Stimulated activated memory B cell treated with anti-CD40 and anti-IgM and Interleukin-4, amounts not matched to agents 10 μg/mL and 1 μg/mL and 100 μg/mL, for 72 hours (primary cell): ENCODE data around the gene GNG11.

Experiments used
- ATAC-seq: fragments of 150-1000 bp; cut with Tn5 transposase; 2 replicates; pipeline ENCODE4 v1.10.0; 2021
- H3K27ac Mint-ChIP-seq: one replicate; pipeline ENCODE4 v1.8.0; 2022; ENCODE audit warnings: mild to moderate bottlenecking, mixed read lengths
- H3K27me3 Mint-ChIP-seq: one replicate; pipeline ENCODE4 v1.8.0; 2022; ENCODE audit warnings: mixed read lengths
- H3K36me3 Mint-ChIP-seq: one replicate; pipeline ENCODE4 v1.8.0; 2022; ENCODE audit warnings: mixed read lengths
- H3K4me1 Mint-ChIP-seq: one replicate; pipeline ENCODE4 v1.8.0; 2022; ENCODE audit warnings: mixed read lengths
- H3K4me3 Mint-ChIP-seq: one replicate; pipeline ENCODE4 v1.8.0; 2022; ENCODE audit warnings: mild to moderate bottlenecking, moderate library complexity, mixed read lengths
- H3K9me3 Mint-ChIP-seq: one replicate; pipeline ENCODE4 v1.8.0; 2022; ENCODE audit warnings: mixed read lengths

Gene GNG11

DNA sequence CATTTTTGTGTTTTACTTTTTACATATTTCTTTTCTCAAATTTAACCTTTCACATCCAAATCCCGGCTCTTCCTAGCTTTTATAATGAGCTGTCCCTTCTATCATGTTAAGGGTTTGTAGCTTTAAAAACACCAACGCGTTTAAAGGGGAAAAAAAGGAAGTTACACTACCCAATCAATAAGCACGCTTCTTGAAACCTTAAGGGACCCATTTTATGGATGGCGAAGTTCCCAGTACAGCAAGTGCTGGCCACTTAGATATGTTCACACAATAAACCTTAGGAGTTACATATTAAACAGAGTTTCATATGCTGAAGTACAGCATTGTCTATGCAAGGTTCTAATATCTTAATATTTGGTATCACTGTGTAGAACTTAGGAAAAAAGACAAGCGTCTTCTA, 1.8 kb downstream of the GNG11 start:
- Mint-ChIP-seq H3K4me1 (no peaks in the 10 kb centered on the region), H3K4me3 (peak overlapping the region; percentile 47), H3K9me3 (no peaks in the 10 kb centered on the region), H3K36me3 (no peaks in the 10 kb centered on the region), H3K27ac (no peak overlapping the region), H3K27me3 (peaks cover 13% of the 10 kb centered on the region)
- ATAC-seq = no peak

GRCh38 chr7:93923942-93924341, 2.4 kb downstream of the GNG11 start:
- H3K4me1 Mint-ChIP-seq = no peaks in the 10 kb centered on the region
- H3K9me3 Mint-ChIP-seq = no peaks in the 10 kb centered on the region
- no peaks in the 10 kb centered on the region for H3K36me3 Mint-ChIP-seq
- no peak overlapping the region for H3K4me3 Mint-ChIP-seq
- H3K27ac Mint-ChIP-seq = no peak overlapping the region
- ATAC-seq = no peak
- H3K27me3 Mint-ChIP-seq = peaks cover 13% of the 10 kb centered on the region

DNA sequence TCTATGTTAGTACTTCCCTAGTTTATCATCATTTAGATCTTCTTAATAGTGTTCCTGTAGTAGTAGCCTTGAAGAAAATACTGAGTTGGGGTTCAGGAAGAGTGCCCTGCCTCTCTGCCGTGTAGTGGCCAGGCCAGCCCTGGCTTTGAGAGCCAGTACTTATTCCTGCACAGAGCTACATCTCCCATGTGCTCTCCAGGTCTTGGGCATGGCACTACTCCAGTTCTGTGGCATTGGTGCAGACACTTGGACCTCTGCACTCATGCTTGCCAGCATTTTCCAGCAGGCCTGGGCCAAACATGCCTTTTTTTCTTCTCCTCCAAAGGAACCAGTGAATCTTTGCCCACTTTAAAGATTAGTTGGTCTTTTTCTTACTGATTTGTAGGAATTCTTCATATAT, 5.3 kb downstream of the GNG11 start:
- Mint-ChIP-seq H3K9me3 (no peaks in the 10 kb centered on the region), H3K27me3 (no peaks in the 10 kb centered on the region), H3K27ac (no peak overlapping the region), H3K4me1 (no peaks in the 10 kb centered on the region), H3K4me3 (no peak overlapping the region), H3K36me3 (no peaks in the 10 kb centered on the region)
- ATAC-seq = no peak

DNA sequence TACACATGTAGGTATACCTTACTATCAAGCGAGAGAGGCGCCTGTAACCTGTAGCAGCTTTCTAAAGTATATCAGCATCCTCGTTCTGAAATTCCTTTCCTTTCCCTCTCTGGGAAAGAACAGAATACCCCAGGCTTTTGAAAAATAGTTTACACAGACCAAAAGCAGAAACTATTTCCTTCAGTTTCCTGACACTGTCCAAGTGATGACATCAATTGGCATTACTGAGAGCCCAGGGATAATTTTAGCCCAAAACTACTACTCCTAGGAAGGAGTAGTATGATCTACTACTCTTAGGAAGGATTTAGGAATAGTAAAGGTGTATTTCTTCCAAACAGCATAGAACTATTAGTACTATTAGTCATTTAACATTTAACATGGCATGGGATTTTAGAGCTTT, 6.0 kb downstream of the GNG11 start:
- no peak for ATAC-seq
- Mint-ChIP-seq H3K36me3 (no peaks in the 10 kb centered on the region), H3K27ac (no peak overlapping the region), H3K9me3 (no peaks in the 10 kb centered on the region), H3K27me3 (no peaks in the 10 kb centered on the region), H3K4me3 (no peak overlapping the region), H3K4me1 (no peaks in the 10 kb centered on the region)

DNA sequence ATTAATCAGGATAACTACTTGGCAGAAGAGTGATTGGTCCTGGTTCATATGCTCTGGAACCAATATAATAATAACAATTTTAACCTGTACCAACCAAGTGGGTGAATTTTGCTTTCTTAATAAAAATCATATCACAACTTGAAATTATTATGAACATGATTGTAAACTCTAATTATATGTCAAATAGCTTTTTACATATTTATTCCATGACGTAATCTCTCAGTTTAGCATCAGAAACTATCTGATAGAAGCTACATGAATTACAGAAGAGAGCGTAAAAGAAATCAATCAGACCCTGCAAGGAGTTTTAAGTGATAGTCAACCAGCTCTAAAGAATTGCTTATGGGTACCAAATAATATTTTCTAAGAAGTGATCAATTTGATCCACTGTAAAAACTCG, 10.1 kb downstream of the GNG11 start:
- Mint-ChIP-seq H3K36me3 (no peaks in the 10 kb centered on the region), H3K4me3 (no peak overlapping the region), H3K9me3 (no peaks in the 10 kb centered on the region)

GRCh38 chr7:93933156-93933555, 11.6 kb downstream of the GNG11 start:
- Mint-ChIP-seq H3K36me3 (no peaks in the 10 kb centered on the region), H3K27ac (no peak overlapping the region), H3K27me3 (no peaks in the 10 kb centered on the region), H3K4me1 (no peaks in the 10 kb centered on the region), H3K9me3 (no peaks in the 10 kb centered on the region), H3K4me3 (no peak overlapping the region)
- no peak for ATAC-seq

More for the DNA sequence above, 10.1 kb downstream of the GNG11 start:
- Mint-ChIP-seq H3K27ac (no peak overlapping the region), H3K27me3 (no peaks in the 10 kb centered on the region), H3K4me1 (no peaks in the 10 kb centered on the region)
- ATAC-seq = no peak

- H3K36me3 Mint-ChIP-seq = no peaks in the 10 kb centered on the region
- H3K27me3 Mint-ChIP-seq = no peaks in the 10 kb centered on the region
- H3K4me3 Mint-ChIP-seq = no peak overlapping the region
- no peak overlapping the region for H3K27ac Mint-ChIP-seq
- H3K4me1 Mint-ChIP-seq = peaks cover 6% of the 10 kb centered on the region
- no peak for ATAC-seq
- no peaks in the 10 kb centered on the region for H3K9me3 Mint-ChIP-seq
These were observed 13.6 kb downstream of the GNG11 start for GRCh38 chr7:93935102-93935501.

DNA sequence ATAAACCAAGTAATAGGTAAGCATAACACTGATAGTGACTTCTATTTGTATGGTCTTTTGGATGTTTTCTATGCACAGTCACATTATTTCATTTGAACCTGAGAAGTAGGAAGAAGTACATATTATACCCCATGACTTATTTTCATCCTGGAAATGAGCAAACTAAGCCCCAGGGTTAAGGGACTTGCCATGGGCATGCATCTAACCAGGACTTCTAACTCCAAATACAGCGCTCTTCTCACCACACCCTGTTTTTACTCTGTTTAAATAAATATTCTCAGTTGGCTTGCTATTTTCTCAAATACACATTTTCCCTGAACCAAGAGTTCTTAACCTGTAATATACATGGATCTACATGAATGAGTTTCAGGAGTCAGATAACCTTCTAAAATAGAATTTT, 16.3 kb downstream of the GNG11 start:
- Mint-ChIP-seq H3K27ac (no peak overlapping the region), H3K27me3 (no peaks in the 10 kb centered on the region), H3K9me3 (no peaks in the 10 kb centered on the region), H3K4me3 (no peak overlapping the region), H3K36me3 (no peaks in the 10 kb centered on the region), H3K4me1 (peaks cover 14% of the 10 kb centered on the region)
- no peak for ATAC-seq

DNA sequence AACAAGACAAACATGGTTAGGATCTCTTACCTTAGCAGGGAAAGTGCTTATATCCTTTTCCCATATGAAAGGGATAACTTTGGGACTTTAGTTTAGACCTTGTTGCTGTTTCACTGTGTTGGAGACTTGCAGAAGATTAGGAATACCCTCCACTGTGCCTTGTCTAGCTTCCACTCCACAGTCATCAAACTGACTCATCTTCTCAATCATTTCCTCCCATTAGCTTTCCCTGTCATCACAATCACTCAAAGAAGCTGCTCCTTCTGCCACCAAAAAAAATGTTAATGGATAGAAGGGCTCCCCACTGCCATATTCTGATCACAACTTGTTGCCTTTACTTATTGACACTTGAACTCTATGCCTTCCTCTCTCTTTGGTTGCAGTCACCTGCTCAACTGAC, 16.8 kb downstream of the GNG11 start:
- no peaks in the 10 kb centered on the region for H3K36me3 Mint-ChIP-seq
- peaks cover 18% of the 10 kb centered on the region for H3K4me1 Mint-ChIP-seq
- H3K9me3 Mint-ChIP-seq = no peaks in the 10 kb centered on the region
- no peak overlapping the region for H3K27ac Mint-ChIP-seq
- ATAC-seq = no peak
- no peak overlapping the region for H3K4me3 Mint-ChIP-seq
- H3K27me3 Mint-ChIP-seq = no peaks in the 10 kb centered on the region

DNA sequence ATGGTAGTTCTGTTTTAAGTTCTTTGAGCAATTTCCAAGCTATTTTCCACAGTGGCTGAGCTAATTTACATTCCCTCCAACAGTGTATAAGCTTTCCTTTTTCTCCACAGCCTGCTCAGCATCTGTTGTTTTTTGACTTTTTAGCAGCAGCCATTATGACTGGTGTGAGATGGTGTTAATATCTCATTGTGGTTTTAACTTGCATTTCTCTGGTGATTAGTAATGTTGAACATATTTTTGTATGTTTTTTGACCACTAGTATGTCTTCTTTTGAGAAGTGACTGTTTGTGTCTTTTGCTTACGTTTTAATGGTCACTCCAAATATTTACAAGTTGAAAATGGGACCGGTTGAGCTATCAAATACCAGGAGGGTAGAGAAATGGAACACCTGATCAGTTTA, 20.4 kb downstream of the GNG11 start:
- ATAC-seq = no peak

GRCh38 chr7:93943816-93944540, 22.4 kb downstream of the GNG11 start:
- no peak overlapping the region for H3K27ac Mint-ChIP-seq
- H3K36me3 Mint-ChIP-seq = no peaks in the 10 kb centered on the region
- no peak overlapping the region for H3K4me3 Mint-ChIP-seq
- peaks cover 20% of the 10 kb centered on the region for H3K4me1 Mint-ChIP-seq
- H3K27me3 Mint-ChIP-seq = no peaks in the 10 kb centered on the region
- H3K9me3 Mint-ChIP-seq = peaks cover 3% of the 10 kb centered on the region
- ATAC-seq = no peak

More for the DNA sequence above, 20.4 kb downstream of the GNG11 start:
- no peaks in the 10 kb centered on the region for H3K36me3 Mint-ChIP-seq
- H3K4me3 Mint-ChIP-seq = no peak overlapping the region
- H3K27ac Mint-ChIP-seq = no peak overlapping the region
- no peaks in the 10 kb centered on the region for H3K9me3 Mint-ChIP-seq
- no peaks in the 10 kb centered on the region for H3K27me3 Mint-ChIP-seq
- H3K4me1 Mint-ChIP-seq = peaks cover 20% of the 10 kb centered on the region

GRCh38 chr7:93944673-93945072, 23.1 kb downstream of the GNG11 start:
- ATAC-seq = no peak
- peaks cover 3% of the 10 kb centered on the region for H3K9me3 Mint-ChIP-seq
- no peaks in the 10 kb centered on the region for H3K36me3 Mint-ChIP-seq
- no peaks in the 10 kb centered on the region for H3K27me3 Mint-ChIP-seq
- H3K4me1 Mint-ChIP-seq = peaks cover 19% of the 10 kb centered on the region
- no peak overlapping the region for H3K27ac Mint-ChIP-seq
- H3K4me3 Mint-ChIP-seq = no peak overlapping the region

- Mint-ChIP-seq H3K36me3 (no peaks in the 10 kb centered on the region), H3K4me3 (no peak overlapping the region), H3K27ac (no peak overlapping the region), H3K27me3 (no peaks in the 10 kb centered on the region), H3K9me3 (peaks cover 3% of the 10 kb centered on the region), H3K4me1 (peaks cover 15% of the 10 kb centered on the region)
- no peak for ATAC-seq
These were observed 23.5 kb downstream of the GNG11 start for GRCh38 chr7:93945083-93945482.

- H3K4me1 Mint-ChIP-seq = peaks cover 6% of the 10 kb centered on the region
These were observed 24.4 kb downstream of the GNG11 start for GRCh38 chr7:93945756-93946535.

GRCh38 chr7:93948106-93948505, 26.6 kb downstream of the GNG11 start:
- Mint-ChIP-seq H3K4me1 (peaks cover 4% of the 10 kb centered on the region), H3K4me3 (no peak overlapping the region), H3K27ac (no peak overlapping the region), H3K36me3 (peaks cover 4% of the 10 kb centered on the region), H3K27me3 (no peaks in the 10 kb centered on the region), H3K9me3 (peaks cover 3% of the 10 kb centered on the region)
- no peak for ATAC-seq

More at GRCh38 chr7:93945756-93946535, 24.4 kb downstream of the GNG11 start:
- no peaks in the 10 kb centered on the region for H3K27me3 Mint-ChIP-seq
- H3K36me3 Mint-ChIP-seq = no peaks in the 10 kb centered on the region
- H3K27ac Mint-ChIP-seq = no peak overlapping the region
- H3K9me3 Mint-ChIP-seq = peaks cover 3% of the 10 kb centered on the region
- ATAC-seq = no peak
- no peak overlapping the region for H3K4me3 Mint-ChIP-seq

- no peak overlapping the region for H3K27ac Mint-ChIP-seq
- no peaks in the 10 kb centered on the region for H3K4me1 Mint-ChIP-seq
- no peaks in the 10 kb centered on the region for H3K27me3 Mint-ChIP-seq
- H3K4me3 Mint-ChIP-seq = no peak overlapping the region
- H3K36me3 Mint-ChIP-seq = peaks cover 6% of the 10 kb centered on the region
- H3K9me3 Mint-ChIP-seq = peaks cover 3% of the 10 kb centered on the region
- no peak for ATAC-seq
These were observed 27.3 kb downstream of the GNG11 start for GRCh38 chr7:93948873-93949272.
